Stimulated activated CD4-positive, alpha-beta T cell treated with anti-CD3 and anti-CD28 coated beads, TNF-alpha, amount 100 ng/mL, for 1 hour (primary cell): ENCODE results near the gene MBNL2.

Experiments
- DNase-seq, 3 donors: peaks; one replicate each; pipeline ENCODE4 v3.0.0-alpha.2; 2020; ENCODE audit warnings: low read depth in 3 of 3, low spot score in 1 of 3

Gene MBNL2

GRCh38 chr13:97269603-97270002 is 47.5 kb downstream of the MBNL2 start:
- DNase-seq: no peak

- no peak for DNase-seq
These were observed 50.4 kb downstream of the MBNL2 start for GRCh38 chr13:97272526-97272925.

GRCh38 chr13:97273341-97273831 is 51.3 kb downstream of the MBNL2 start:
- no peak for DNase-seq

DNA sequence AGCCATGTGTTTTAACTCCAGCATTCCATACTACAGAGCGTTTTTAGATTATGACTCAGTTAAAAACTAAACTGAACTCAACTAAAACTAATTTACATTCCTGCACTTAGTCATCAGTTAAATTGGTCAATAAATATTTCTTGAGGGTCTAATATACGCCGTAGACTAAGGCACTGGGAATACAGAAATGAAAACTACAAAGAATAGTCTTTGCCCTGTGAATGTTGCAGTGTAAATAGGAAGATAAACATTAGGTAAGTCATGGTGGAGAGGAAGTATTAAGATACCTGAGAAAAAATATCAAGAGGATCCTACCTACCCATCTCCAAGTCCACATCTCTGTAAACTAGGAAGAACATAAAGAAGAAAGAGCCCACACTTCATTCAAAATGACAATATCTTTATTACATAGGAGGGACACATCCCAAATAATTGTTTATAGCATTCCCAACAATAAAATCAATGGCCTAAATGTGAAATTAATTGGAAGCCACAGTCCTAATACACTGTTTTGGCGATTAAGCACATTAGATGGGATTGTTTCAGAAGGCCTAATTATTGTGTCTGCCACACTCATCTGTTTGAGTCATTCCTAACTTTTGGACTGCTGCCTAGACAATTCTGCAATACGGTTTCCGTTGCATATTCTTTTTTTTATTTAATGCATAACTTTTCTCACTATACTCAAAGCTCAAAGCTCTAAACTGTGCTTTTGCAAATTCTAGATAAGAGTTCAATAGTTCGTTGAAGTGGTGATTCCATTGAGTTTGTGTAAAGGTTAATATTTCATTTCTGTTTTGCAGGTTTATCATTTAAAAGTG is 52.9 kb downstream of the MBNL2 start:
- no peak for DNase-seq

DNA sequence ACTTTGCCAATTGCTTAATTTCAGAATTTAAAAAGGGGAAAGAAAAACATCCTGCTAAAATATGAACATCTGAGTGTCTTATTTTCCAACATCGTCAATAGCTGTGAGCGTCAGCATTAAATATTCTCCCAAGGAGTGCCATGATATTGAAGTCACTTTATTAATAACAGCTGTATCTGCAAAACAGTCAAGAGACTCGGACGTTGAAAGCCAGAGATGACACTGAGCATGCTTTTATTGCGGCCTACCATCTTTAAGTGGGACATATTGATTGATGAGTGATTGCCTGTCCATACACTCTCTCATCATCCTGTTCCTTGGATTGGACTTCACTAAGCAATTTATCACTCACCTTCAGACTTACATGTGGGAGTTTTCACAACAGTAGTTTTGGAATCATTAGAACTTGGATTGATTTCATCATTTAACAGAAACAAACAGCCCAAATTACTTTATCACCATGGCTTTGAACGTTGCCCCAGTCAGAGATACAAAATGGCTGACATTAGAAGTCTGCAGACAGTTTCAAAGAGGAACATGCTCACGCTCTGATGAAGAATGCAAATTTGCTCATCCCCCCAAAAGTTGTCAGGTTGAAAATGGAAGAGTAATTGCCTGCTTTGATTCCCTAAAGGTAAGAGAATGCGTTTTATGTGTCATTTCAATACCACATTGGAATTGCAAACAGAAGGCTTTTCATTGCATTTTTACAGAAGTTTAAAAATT is 53.8 kb downstream of the MBNL2 start:
- no peak for DNase-seq

DNA sequence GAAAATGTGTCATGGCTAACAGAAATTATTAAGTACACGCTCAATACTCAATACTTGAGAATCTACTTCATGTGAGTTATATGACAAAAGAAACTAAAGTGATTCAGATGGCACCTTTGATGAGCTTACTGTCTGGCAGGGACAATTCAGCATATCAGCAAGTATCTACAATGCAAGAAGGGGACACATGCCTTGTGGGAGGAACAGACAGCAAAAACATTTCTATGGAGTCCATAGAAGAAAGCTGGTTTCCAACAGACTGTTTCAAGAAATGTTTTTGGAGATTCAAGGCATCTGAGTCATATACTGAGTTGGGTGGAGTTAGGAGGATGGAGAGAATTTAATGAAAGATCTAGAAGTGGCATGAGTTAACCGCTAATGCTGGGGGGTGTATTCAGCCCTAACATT is 54.7 kb downstream of the MBNL2 start:
- no peak for DNase-seq

GRCh38 chr13:97278435-97279411 is 56.6 kb downstream of the MBNL2 start:
- no peak for DNase-seq

DNA sequence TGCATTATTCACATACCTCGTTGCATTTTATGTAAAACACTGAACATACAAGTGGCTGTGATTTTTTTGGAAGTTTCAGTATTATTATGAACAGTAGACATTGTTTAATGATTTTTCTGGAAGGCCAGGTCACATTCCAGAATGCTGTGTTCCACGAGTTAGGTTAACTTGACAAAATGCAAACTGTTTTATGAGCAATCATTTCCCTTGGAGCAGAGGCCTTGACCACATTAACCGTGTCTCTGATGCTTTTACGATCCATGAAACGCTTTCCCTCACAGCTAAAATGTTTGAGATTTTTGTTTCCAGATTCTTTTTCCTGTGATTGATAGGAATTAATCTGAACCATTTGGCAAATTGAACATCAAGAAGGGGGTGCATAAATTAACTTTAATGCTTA is 57.8 kb downstream of the MBNL2 start:
- no peak for DNase-seq

DNA sequence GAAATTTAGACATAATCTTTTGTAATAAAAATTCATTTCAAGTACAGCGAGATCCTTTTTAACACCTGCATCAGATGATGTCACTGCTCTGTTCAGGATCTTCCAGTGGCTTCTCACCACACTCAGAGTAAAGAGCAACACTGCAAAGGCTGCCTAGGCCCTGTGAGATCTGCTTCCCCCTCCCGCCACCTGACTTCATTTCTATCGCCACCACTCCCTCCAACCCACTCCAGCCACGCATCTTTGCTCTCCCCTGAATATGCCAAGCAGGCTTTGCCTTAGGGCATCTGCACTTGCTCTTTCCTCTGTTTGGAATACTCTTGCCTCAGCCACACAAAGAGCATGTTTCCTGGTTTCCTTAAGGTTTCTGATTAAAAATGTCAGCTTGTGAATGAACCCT is 58.3 kb downstream of the MBNL2 start:
- no peak for DNase-seq

- DNase-seq: no peak
These were observed 58.9 kb downstream of the MBNL2 start for GRCh38 chr13:97281028-97281427.

GRCh38 chr13:97282705-97283104 is 60.6 kb downstream of the MBNL2 start:
- DNase-seq: no peak

DNA sequence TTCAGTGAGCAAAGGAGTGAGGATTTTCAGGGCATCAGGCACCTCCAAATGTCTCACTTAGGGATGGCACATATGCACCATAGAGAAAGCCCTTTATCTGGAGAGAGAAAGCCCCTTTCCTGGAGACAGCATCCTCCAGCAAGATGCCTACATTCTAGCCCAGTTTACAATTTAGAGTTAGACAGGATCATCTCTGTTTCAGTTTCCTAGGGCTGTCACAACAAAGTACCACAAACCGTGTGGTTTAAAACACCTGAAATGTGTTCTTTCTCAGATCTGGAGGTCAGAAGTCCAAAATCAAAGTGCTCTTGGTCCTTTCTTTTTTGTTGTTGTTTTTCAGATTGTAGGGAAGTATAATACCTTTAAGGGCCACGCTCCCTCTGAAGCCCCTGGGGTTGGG is 61.8 kb downstream of the MBNL2 start:
- DNase-seq: no peak

GRCh38 chr13:97284558-97284957 is 62.4 kb downstream of the MBNL2 start:
- DNase-seq: no peak

DNA sequence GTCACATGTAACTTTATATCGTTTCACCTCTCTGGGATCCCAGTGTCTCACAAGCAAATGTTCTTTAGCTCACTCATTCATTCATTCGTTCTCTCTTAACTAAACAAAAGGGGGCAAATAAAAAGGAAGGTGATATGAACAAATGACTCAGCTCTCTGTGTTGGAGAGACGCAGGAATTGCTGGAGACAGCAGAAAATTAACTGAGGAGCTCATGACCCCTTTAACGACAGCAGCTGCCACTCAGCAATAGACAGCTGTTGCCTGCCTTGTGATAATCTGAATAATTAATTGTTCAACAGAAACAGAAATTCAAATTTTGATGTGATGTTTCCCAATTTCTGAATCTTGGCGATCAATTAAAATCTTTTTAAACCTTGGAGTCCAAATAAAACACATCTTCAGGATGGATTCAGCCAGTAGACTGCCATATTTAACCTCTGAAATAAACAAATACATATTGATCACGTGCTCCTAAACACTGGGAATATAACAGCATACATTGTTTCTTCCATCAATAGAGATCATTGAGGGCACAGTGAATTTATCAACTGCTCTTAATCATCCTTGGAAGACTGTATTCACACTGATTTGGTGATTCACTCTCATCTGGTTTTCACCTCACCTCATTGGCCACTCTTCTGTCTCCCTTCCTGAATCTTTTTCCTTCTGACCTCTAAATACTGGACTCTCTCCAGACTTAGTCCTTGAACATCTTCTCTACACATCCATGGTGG is 63.3 kb downstream of the MBNL2 start:
- no peak for DNase-seq

- no peak for DNase-seq
These were observed 64.3 kb downstream of the MBNL2 start for GRCh38 chr13:97286317-97287046.

- DNase-seq: no peak
These were observed 64.9 kb downstream of the MBNL2 start for GRCh38 chr13:97287047-97287383.

GRCh38 chr13:97288486-97288900 is 66.4 kb downstream of the MBNL2 start:
- DNase-seq: no peak

GRCh38 chr13:97289514-97290298 is 67.6 kb downstream of the MBNL2 start:
- DNase-seq: no peak
